ENCODE measurements around the gene SPATA21. TPM values are rescaled to one million over a fixed set of nuclear protein-coding genes. Genes with fewer than 3 reads are reported as not detected.

Gene SPATA21
- total and polyA plus RNA-seq, 4 donors = 0.08 to 0.42 TPM; not detected in 2

GRCh38 chr1:16352842-16353535 is 84.2 kb downstream of the SPATA21 start:
- no peaks in the 10 kb centered on the region for H3K9me3 ChIP-seq (ENCODE audit: control insufficient read depth in 4 of 4, low read length in 3 of 4)
- WGBS = 53% methylated on average over 11 of the region's 11 CpGs
- H3K27ac ChIP-seq (ENCODE audit: low read depth in 1 of 2, low read length in 2 of 2) = peak overlapping the region; percentile 94 to 96
- DNase-seq (ENCODE audit: low spot score) = no peak
- H3K9ac ChIP-seq (ENCODE audit: low read depth in 1 of 2, low read length in 2 of 2) = peak overlapping the region; percentile 91 to 97
- peak overlapping the region; percentile 81 to 91 (median 89) for H3K4me3 ChIP-seq (ENCODE audit: low read depth in 1 of 3, low read length in 3 of 3)
- H3K4me1 ChIP-seq (ENCODE audit: control insufficient read depth in 4 of 4, insufficient read depth in 4 of 4, low read length in 3 of 4) = peaks cover 4 to 26% (median 16%) of the 10 kb centered on the region in 4 donors
- no peaks in the 10 kb centered on the region for H3K27me3 ChIP-seq (ENCODE audit: control insufficient read depth in 4 of 4, insufficient read depth in 4 of 4, low read length in 3 of 4)
- no peak for TF ChIP-seq REST (IDR thresholded peaks at IDR 0.05)
- no peaks in the 10 kb centered on the region for H3K36me3 ChIP-seq (ENCODE audit: control insufficient read depth in 4 of 4, insufficient read depth in 3 of 4, low read depth in 1 of 4, low read length in 3 of 4)

- DNase-seq (ENCODE audit: low spot score) = peak; percentile 91
- Histone ChIP-seq H3K4me1 (ENCODE audit: control insufficient read depth in 4 of 4, insufficient read depth in 4 of 4, low read length in 3 of 4) (peaks cover 4 to 26% (median 16%) of the 10 kb centered on the region in 4 donors), H3K4me3 (ENCODE audit: low read depth in 1 of 3, low read length in 3 of 3) (peak within 1 kb of the TSS; percentile 81 to 91 (median 89)), H3K27ac (ENCODE audit: low read depth in 1 of 2, low read length in 2 of 2) (peak within 1 kb of the TSS; percentile 94 to 96), H3K9ac (ENCODE audit: low read depth in 1 of 2, low read length in 2 of 2) (peak within 1 kb of the TSS; percentile 91 to 97), H3K36me3 (ENCODE audit: control insufficient read depth in 4 of 4, insufficient read depth in 3 of 4, low read depth in 1 of 4, low read length in 3 of 4) (no peaks in the 10 kb centered on the region), H3K9me3 (ENCODE audit: control insufficient read depth in 4 of 4, low read length in 3 of 4) (no peaks in the 10 kb centered on the region), H3K27me3 (ENCODE audit: control insufficient read depth in 4 of 4, insufficient read depth in 4 of 4, low read length in 3 of 4) (no peaks in the 10 kb centered on the region)
- TF ChIP-seq RAD21 (IDR thresholded peaks at IDR 0.05) = peak in 1 of 2 donors; percentile 26
- TF ChIP-seq HNF4A (conservative IDR thresholded peaks at IDR 0.05) = no peak
- no peak for TF ChIP-seq FOXA2 (IDR thresholded peaks at IDR 0.05)
- TF ChIP-seq CTCF (IDR thresholded peaks at IDR 0.05; ENCODE audit: low read depth, low read length, missing input control) = peak; percentile 21
- no peak for TF ChIP-seq GABPA (IDR thresholded peaks at IDR 0.05 in 1 of 2, conservative IDR thresholded peaks at IDR 0.05 in 1 of 2)
- TF ChIP-seq REST (IDR thresholded peaks at IDR 0.05) = peak; percentile 27
- no peak for TF ChIP-seq ATF3 (IDR thresholded peaks at IDR 0.05)
- TF ChIP-seq YY1 (IDR thresholded peaks at IDR 0.05) = peak; percentile 93
- TF ChIP-seq EGR1 (IDR thresholded peaks at IDR 0.05; ENCODE audit: low read depth in 2 of 2) = no peak
- no peak for TF ChIP-seq SP1 (IDR thresholded peaks at IDR 0.05)
- TF ChIP-seq ZBTB33 (IDR thresholded peaks at IDR 0.05) = no peak
- under 1% methylated on average over 81 of the region's 81 CpGs for WGBS
These were observed 85.0 kb downstream of the SPATA21 start, which contains the start of gene FBXO42 for GRCh38 chr1:16351994-16352841. TSS of gene FBXO42 (minus strand) at chr1:16352480. CDS start at chr1:16315418, 37,062 bp downstream.
